HepG2 (cell line): ENCODE data around the gene TRPV2. TPM values are rescaled to one million over a fixed set of nuclear protein-coding genes. Genes with fewer than 3 reads are reported as not detected.

Experiments used
- ATAC-seq: fragments of 200-7000 bp; cut with Tn5 transposase; 3 replicates; pipeline ENCODE4 v1.9.1; 2020; ENCODE audit warnings: mild to moderate bottlenecking, moderate library complexity
- BruUV-seq: library from RNA; stranded (reverse); fragments of 400-500 nt; replicated peaks from 2 replicates; lab custom pipeline; 2021; lab: Mats Ljungman, UMichigan
- CTCF ChIA-PET: fragments of 300-600 bp; formaldehyde crosslinking; extraction: SDS; loops from one replicate; lab custom pipeline; 2021; ENCODE audit warnings: low total read pairs, inconsistent platforms, low intra/inter-chr PET ratio; lab: Yijun Ruan, JAX
- POLR2A ChIA-PET: fragments of 350-600 bp; sonication (Branson Sonifier 250); formaldehyde crosslinking; loops from one replicate; lab custom pipeline; 2020; ENCODE audit warnings: antibody characterized with exemption, inconsistent platforms; lab: Yijun Ruan, JAX
- DNase-seq: peaks from one replicate; pipeline ENCODE4 v3.0.0-alpha.2; 2015; ENCODE audit warnings: low spot score
- FAIRE-seq: peaks from 3 replicates; lab custom pipeline; 2011; peaks lifted over from hg19 to GRCh38; lab: Jason Lieb, UNC
- H2AFZ ChIP-seq: one replicate; pipeline ENCODE4 v1.6.1; 2011; ENCODE audit warnings: low read length, inconsistent platforms
- H3K27ac ChIP-seq: fragments of 300-600 bp; 3 replicates; pipeline ENCODE4 v1.8.0; 2011; ENCODE audit warnings: mixed run types, mild to moderate bottlenecking, mixed read lengths, low read length, inconsistent platforms; ENCODE audit not compliant: insufficient read depth; ENCODE audit errors: extremely low read length
- H3K27me3 ChIP-seq, 2 experiments: fragments of 200-600 bp in 1 of 2; 2 replicates in 1 of 2; 3 replicates in 1 of 2; pipeline versions ENCODE4 v1.6.0 to v1.8.0; 2011; ENCODE audit warnings: low read length in 2 of 2, mild to moderate bottlenecking in 2 of 2, moderate library complexity in 2 of 2, inconsistent platforms in 1 of 2; ENCODE audit not compliant: insufficient read depth in 2 of 2, control insufficient read depth in 1 of 2
- H3K36me3 ChIP-seq, 2 experiments: fragments of 200-600 bp in 1 of 2; replicated peaks in 1 of 2; 2 replicates in 1 of 2; 3 replicates in 1 of 2; pipeline versions ENCODE4 v1.5.1 to v1.8.0; 2011; ENCODE audit warnings: low read length in 2 of 2, inconsistent platforms in 1 of 2; ENCODE audit not compliant: insufficient read depth in 2 of 2, control insufficient read depth in 1 of 2
- H3K4me1 ChIP-seq: 2 replicates; pipeline ENCODE4 v1.5.1; 2012; ENCODE audit warnings: low read length, inconsistent platforms; ENCODE audit not compliant: insufficient read depth
- H3K4me2 ChIP-seq: 2 replicates; pipeline ENCODE4 v1.6.0; 2011; ENCODE audit warnings: low read depth, low read length, inconsistent platforms
- H3K4me3 ChIP-seq, 3 experiments: fragments of 200-600 bp in 1 of 3; sonication (generic), shearing (Covaris generic) in 1 of 3; replicated peaks in 1 of 3; 2 replicates each; pipeline ENCODE4 v1.5.1; 2011 to 2016; ENCODE audit warnings: low read length in 3 of 3, inconsistent platforms in 2 of 3, low read depth in 2 of 3, mild to moderate bottlenecking in 2 of 3, control low read depth in 1 of 3, mixed read lengths in 1 of 3; ENCODE audit not compliant: insufficient read depth in 1 of 3
- H3K79me2 ChIP-seq: one replicate; pipeline ENCODE4 v1.6.1; 2011; ENCODE audit warnings: low read length, inconsistent platforms; ENCODE audit not compliant: insufficient read depth
- H3K9ac ChIP-seq: 2 replicates; pipeline ENCODE4 v1.6.0; 2011; ENCODE audit warnings: mild to moderate bottlenecking, low read depth, low read length, inconsistent platforms; ENCODE audit not compliant: insufficient read depth
- H3K9me3 ChIP-seq: 2 replicates; pipeline ENCODE4 v1.5.1; 2012; ENCODE audit warnings: mild to moderate bottlenecking, low read length
- H4K20me1 ChIP-seq: 2 replicates; pipeline ENCODE4 v1.6.0; 2011; ENCODE audit warnings: inconsistent platforms, mild to moderate bottlenecking, low read length, moderate library complexity; ENCODE audit not compliant: insufficient read depth
- ATM ChIP-seq: fragments of 450-650 bp; IDR thresholded peaks from 2 replicates; pipeline ENCODE4 v1.7.1; 2017; ENCODE audit warnings: mild to moderate bottlenecking, borderline replicate concordance
- ZNF569 ChIP-seq: sonication (generic); formaldehyde crosslinking; IDR thresholded peaks from 2 replicates; pipeline ENCODE4 v1.5.0; 2020; ENCODE audit warnings: mild to moderate bottlenecking, missing genetic modification reagents, moderate library complexity, borderline replicate concordance
- WGBS: methylation state at CpG from one replicate; pipeline ENCODE4 v1.1.6; 2017; ENCODE audit warnings: low lambda C conversion rate; 5-methylcytosine and 5-hydroxymethylcytosine counted together
- in situ Hi-C: cut with HindIII; loops from 2 replicates; pipeline ENCODE4 v1.10.0; 2017; ENCODE audit warnings: low pct_unique_long_range_greater_than_20kb; ENCODE audit not compliant: extremely low pct_ligation_motif_present
- intact Hi-C: fragments of 100-400 bp; cut with micrococcal nuclease; formaldehyde crosslinking; loops from one replicate; pipeline ENCODE4 v1.10.0; 2022; ENCODE audit not compliant: unreplicated experiment
- polyA plus RNA-seq, 8 experiments: library from polyadenylated mRNA; depleted of rRNA in 3 of 8; stranded (reverse) in 7 of 8; unstranded in 1 of 8; fragments of >200 nt; fragmentation: Illumina TruSeq in 4 of 8; extraction: Trizol in 4 of 8; gene quantifications; 2 replicates each; pipeline versions ENCODE4 v1.2.1 to v1.2.3, GENCODE V29; 2011 to 2016; ENCODE audit warnings: low read depth in 4 of 8, missing spikeins in 1 of 8, mixed read lengths in 1 of 8; ENCODE audit not compliant: insufficient read depth in 1 of 8
- total RNA-seq, 5 experiments: library from RNA; depleted of rRNA; stranded (reverse); fragments of >200 nt; fragmentation: Illumina TruSeq; extraction: Trizol; gene quantifications; 2 replicates each; pipeline ENCODE4 v1.2.3, GENCODE V29; 2016; ENCODE audit warnings: low read depth in 1 of 5
- TF ChIP-seq, protein P1 (sequence below): sonication (generic); formaldehyde crosslinking; IDR thresholded peaks from 2 replicates; pipeline ENCODE4 v1.4.0; 2020; ENCODE audit warnings: missing genetic modification reagents

TRPV2 gene
- total and polyA plus RNA-seq, 2 of the 13 experiments (the other 11 are each of a cell fraction or from before 2014, with no cell fraction given), result 13.6 to 21.3 TPM

DNA sequence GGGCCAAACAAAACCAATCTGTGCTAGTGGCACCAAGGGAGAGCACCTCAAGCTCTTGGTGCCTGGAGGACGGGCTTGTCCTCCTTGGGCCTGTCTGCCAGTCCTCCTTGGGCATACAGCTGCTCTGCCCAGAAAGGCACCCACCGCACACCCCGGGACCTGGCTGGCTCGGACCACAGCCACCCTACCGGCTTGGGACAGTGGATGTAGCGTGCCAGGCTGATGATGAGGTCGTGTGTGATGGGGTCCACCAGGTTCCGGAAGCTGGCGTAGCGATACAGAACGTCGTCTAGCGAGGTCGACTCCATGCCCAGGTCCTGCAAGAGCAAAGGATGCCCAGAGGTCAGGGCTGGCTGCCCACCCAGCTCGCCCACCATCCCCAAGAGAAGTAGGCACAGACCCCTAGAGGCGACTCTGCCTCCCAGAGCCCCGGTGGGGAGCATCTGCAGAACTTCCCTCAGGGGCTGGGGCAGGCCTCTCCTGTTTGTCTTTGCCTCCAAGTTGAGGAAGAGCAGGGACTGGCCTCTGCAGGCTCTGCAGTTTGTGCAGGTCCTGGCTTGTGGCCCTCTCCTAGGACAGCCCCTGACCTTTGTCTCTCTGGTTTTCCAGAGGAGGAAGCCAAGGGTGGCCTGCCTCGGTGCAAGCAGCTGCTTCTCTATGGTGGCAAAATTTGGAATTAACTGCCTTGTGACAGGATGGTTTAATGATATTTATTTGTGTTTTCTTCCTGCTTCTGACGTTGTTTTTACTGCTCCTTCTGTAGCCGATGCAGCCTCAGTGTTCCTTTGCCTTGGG lies 46.9 kb downstream of the TRPV2 start:
- Histone ChIP-seq H3K36me3 (no peaks in the 10 kb centered on the region), H2AFZ (no peak overlapping the region), H3K79me2 (no peaks in the 10 kb centered on the region), H3K9me3 (no peaks in the 10 kb centered on the region), H3K27me3 (no peaks in the 10 kb centered on the region), H3K9ac (no peak overlapping the region), H3K4me1 (peaks cover 75% of the 10 kb centered on the region), H3K4me2 (no peak overlapping the region), H4K20me1 (peaks cover 2% of the 10 kb centered on the region; the same call in 1 of the 2 replicates), H3K4me3 (no peak overlapping the region), H3K27ac (no peak overlapping the region)
- intact Hi-C loops, result no loop called here
- no peak for DNase-seq
- no TSS peak for BruUV-seq
- ChIA-PET POLR2A (interaction anchor here (0.7 to 2.0 kb wide), 2 partner anchors 17 to 24 kb away, joined by 4 to 6 read pairs; no protein-coding TSS in a partner anchor), CTCF (no interaction called here)
- in situ Hi-C loops, result no loop called here
- no peak for TF ChIP-seq ATM
- TF ChIP-seq ZNF569 (CRISPR knock-in tag), result no peak
- TF ChIP-seq, protein P1, sequence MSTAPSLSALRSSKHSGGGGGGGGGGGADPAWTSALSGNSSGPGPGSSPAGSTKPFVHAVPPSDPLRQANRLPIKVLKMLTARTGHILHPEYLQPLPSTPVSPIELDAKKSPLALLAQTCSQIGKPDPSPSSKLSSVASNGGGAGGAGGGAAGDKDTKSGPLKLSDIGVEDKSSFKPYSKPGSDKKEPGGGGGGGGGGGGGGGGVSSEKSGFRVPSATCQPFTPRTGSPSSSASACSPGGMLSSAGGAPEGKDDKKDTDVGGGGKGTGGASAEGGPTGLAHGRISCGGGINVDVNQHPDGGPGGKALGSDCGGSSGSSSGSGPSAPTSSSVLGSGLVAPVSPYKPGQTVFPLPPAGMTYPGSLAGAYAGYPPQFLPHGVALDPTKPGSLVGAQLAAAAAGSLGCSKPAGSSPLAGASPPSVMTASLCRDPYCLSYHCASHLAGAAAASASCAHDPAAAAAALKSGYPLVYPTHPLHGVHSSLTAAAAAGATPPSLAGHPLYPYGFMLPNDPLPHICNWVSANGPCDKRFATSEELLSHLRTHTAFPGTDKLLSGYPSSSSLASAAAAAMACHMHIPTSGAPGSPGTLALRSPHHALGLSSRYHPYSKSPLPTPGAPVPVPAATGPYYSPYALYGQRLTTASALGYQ (CRISPR knock-in tag), result no peak
- 84% methylated on average over 3 of the region's 20 CpGs for WGBS
- FAIRE-seq, result no peak
- peak; percentile 24; the same call in 2 of the 3 replicates for ATAC-seq
